Loucy (cell line): ENCODE results near the gene KCNJ11.

Experiments
- CTCF ChIP-seq: fragments of 200-600 bp; sonication (generic); conservative IDR thresholded peaks from 2 replicates; pipeline ENCODE4 v1.5.1; 2014; ENCODE audit warnings: mild to moderate bottlenecking, antibody characterized with exemption, low read length
- EZH2phosphoT487 ChIP-seq: fragments of 200-600 bp; IDR thresholded peaks from 2 replicates; pipeline ENCODE4 v1.6.1; 2018; ENCODE audit warnings: antibody characterized with exemption, mild to moderate bottlenecking, moderate library complexity, borderline replicate concordance

GRCh38 chr11:17434108-17434507 lies 45.6 kb upstream of the KCNJ11 start:
- TF ChIP-seq CTCF (no peak), EZH2phosphoT487 (no peak)
